GM19025 (cell line): Measurements from ENCODE around the gene ABHD6.

Experiments
- ATAC-seq: cut with Tn5 transposase; IDR thresholded peaks from one replicate; pipeline ENCODE4 v1.9.1; 2021; ENCODE audit warnings: mild to moderate bottlenecking, low read depth, moderate library complexity; ENCODE audit not compliant: unreplicated experiment

The ABHD6 gene

DNA sequence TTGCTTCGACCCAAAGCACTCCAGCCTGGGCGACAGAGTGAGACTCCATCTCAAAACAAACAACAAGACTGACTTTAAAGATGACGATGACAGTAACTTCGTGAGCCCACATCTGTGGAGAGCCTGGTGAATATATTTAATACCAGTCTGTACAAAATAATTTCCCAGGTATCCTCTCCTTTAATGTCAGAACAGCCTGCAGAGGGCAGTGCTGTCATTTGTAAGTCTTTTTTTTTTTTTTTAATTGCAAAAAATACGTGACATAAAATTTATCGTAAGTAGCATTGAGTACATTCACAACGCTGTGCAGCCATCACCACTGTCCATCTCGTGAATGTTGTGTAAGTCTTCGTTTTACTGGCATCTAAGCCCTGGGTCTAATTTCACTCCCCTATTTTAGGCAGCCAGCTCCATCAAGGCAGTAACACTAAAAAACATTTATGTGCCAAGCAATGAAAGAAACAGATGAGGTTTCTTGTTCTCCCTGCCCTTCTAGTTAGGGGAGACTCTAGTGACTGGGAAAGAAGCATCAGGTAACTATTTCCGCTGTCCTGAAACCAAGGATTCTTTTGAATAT lies 70.1 kb downstream of the ABHD6 start:
- no peak for ATAC-seq

DNA sequence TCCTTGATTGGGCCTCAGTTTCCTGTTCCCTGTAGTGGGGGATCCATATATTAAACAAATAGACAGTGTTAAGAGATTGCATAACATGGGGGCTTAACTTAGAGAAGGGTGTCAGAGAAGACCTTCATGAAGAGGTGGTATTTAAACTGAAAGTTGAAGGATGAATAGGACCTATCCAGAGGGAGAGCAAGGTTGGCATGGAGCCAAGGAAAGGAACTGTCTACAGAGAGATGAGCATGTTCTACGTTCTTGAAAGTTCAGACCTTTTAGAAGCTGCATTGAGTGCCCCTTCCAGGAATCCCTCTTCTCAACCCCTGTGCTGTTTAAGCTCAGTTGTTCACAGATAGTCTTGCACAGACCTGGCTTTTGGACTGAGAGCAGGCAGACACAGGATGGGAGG lies 71.1 kb downstream of the ABHD6 start:
- no peak for ATAC-seq

DNA sequence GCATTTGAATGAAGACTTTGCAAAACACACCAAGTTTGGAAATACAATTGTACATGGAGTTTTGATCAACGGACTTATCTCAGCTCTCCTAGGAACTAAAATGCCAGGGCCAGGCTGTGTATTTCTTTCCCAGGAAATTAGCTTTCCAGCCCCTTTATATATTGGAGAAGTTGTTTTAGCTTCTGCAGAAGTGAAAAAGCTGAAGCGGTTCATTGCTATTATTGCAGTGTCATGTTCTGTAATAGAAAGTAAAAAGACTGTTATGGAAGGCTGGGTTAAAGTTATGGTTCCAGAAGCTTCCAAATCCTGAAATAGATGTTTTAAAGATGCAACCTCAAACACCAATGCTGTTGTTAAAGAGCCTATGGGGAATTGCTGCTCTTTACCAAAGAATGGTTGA lies 80.2 kb downstream of the ABHD6 start:
- ATAC-seq, result no peak

DNA sequence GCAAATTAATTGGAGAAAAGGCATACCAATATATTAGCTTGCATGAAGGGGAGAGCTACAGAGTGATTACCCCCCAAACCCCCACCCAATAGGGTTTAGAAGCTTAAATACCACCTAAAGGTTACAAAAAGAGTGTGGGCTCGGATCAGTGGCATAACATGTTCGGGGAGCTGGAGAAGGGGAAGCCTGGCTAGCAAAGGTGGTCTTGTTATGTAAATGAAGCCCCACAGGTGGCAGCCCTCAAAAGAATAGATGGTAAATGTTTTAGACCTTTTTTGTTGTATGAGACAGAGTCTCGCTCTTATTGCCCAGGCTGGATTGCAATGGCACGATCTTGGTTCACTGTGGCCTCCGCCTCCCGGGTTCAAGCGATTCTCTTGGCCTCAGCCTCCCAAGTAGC lies 84.2 kb downstream of the ABHD6 start:
- no peak for ATAC-seq

DNA sequence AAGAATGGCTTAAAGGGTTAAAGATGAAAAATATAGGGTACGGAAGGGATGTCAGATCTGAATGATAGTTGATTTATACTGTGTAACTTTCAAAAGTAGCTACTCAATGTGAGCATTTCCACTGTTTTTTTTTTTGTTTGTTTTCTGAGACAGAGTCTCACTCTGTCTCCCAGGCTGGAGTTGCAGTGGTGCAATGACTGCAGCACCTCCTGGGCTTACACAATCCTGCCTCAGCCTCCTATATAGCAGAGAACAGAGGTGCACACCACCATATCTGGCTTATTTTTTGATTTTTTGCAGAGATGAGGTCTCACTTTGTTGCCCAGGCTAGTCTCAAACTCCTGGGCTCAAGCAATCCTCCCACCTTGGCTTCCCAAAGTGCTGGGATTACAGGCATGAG lies 85.2 kb downstream of the ABHD6 start:
- no peak for ATAC-seq

DNA sequence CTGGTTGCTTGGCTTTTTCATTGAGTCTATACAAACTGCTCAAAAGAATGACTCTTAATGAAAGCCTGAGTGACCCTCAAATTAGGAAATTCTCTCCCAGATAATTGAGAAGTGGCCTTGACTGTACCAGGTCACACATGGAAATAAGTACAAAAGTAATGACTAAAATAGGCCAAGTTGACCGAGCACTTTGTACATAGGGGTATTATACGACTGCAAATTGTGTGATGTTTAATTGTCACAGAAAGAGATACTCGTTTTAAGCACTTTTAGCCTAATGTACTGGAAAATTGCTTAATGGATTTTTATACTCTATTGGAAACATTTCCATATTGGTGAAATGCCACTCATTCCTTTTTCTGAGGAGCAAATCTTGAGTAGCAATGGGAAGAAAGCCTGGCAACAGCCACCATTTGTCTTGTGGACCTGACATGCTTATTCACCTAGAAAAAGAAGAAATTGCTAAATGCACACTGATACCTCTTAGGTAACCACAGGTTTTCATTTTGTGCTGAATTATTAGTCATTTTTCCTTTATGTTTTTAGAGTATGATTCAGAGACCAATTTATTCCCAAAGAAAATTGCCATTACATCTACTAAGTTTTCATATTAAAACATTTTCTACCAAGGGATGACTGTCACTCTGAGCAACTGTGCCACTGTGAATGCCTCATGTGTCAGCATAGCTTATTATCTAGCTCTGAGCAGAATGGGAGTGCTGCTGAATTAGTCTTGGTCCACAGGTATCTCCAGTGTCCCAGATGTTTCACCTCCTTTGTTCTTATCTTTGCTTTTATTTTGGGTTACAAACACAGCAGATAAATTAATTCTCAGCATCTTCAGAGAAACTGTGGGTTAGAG lies 86.2 kb downstream of the ABHD6 start:
- no peak for ATAC-seq

DNA sequence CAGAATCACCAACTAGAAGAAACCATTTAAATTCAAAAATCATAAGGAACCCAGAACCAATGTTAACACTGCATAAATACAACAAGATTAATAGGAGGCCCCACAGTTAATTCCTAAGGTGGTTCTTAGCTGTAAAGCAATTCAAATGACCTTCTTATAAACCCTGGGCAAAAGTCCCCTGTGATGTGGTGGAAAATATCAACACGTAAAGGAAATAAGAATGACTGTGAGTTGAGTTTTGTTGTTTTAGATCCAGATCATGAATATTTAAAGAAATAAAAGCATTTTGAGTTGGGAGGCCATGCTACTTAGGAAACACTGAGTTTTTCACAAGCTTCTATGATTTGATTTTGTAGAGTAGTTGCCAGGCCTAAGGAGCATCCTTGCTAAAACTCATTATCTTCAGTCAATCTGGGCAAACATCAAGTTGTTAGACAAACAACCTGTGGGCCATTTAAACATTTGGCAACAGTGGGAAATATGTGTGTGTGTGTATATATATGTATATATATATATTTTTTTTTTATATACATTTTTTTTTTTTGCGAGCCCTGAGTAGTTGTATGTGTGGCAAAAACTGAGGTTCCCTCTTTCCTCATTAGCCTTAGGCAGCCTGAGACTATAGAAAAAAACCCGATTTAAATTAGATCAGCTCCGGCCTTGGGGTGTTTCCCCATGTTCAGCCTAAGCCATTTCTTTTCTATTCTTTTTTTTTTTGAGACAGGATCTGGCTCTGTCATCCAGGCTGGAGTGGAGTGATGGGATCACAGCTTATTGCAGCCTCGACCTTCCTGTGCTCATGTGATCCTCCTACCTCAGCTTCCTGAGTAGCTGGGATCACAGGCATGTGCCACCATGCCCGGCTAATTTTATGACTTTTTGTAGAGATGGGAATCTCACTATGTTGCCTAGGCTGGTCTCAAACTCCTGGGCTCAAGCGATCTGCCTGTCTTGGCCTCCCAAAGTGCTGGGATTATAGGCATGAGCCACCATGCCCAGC lies 87.1 kb downstream of the ABHD6 start:
- ATAC-seq, result no peak

DNA sequence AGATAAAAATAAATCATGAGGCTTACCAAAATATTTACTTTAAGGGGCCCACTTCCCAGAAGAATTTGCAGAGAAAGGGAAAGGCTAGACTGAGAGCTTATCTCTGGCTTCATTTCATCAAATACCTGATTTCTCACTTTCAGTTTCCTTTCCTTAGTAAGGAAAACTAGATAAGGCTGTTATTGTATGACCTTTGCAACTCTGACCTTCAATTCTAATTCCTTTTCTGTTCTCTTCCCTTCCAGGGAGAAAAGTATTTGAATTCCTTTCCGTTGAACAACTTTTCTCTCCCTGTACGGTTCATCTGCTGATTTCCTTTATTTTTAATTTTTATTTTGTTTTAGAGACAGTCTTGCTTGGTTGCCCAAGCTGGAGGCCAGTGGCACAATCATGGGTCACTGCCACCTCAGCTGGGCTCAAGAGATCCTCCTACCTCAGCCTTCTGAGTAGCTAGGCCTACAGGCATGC lies 88.0 kb downstream of the ABHD6 start:
- ATAC-seq, result no peak

DNA sequence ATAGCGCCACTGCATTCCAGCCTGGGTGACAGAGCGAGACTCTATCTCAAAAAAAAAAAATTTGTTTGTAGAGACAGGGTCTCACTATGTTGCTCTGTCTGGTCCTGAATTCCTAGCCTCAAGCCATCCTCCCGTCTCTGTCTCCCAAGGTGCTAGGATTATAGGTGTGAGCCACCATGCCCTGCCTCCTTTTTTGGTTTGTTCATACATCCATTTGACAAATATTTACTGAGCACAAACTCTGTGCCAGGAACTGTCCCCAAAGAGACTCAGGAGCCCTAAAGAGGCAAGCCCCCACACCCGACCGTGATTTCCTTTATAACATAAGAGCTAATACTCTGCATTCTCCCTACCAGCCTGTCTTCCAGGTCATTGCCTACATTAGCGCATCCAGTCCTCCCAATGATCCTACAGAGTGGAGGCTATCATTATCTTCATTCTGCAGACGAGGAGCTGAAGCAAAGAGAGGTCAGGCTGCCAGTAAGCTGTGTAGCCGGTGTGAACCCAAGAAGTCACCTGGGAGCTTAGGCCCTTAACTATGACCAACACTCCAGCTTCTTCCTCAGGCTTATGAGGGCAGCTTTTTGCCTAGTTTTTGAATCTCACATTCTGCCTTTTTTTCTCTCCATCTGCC lies 88.8 kb downstream of the ABHD6 start:
- no peak for ATAC-seq

DNA sequence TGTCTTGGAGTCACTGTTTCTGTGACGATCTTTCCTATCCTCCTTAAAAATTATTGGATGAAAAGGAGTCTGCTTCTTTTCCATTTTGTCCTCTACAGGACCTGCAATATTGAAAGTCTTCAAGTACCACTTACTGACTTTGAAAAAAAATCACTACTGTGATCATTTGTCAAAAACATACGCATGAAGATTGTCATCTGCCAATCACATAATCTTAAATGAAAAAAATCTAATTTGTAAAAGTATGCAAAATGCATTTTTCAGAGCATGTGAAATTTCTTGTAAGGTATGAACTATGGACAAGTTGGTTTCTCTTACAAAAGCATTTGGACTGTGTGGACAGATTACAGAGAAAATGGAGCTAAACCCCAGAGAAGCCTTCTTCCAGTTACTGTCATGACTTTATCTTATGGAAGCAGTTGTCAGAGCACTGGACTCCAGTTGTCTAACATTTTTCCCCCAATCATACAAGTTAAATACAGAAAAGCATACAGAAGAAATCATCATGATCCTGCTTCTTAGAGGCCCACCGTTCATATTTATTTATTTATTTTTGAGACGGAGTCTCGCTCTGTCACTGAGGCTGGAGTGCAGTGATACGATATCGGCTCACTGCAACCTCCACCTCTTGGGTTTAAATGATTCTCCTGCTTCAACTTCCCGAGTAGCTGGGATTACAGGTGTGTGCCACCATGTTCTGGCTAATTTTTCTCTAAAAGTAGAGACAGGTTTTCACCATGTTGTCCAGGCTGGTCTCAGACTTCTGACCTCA lies 91.7 kb downstream of the ABHD6 start:
- no peak for ATAC-seq

DNA sequence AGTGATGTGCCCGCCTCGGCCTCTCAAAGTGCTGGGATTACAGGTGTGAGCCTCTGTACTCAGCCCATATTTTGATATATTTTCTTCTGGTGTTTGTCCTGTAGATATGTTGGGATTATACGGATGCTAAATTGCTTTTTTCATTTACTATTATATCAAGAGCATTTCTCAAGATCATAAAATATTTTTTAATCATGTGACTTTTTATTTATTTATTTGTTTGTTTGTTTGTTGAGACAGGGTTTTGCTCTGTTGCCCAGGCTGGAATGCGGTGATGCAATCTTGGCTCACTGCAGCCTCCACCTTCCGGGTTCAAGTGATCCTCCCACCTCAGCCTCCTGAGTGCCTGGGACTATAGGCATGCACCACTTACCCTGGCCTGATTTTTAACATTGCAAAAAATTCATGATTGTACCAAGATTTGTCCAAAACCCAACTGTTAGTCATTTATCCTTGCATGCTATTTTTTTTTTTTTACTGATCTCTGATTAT lies 92.4 kb downstream of the ABHD6 start:
- ATAC-seq, result no peak

DNA sequence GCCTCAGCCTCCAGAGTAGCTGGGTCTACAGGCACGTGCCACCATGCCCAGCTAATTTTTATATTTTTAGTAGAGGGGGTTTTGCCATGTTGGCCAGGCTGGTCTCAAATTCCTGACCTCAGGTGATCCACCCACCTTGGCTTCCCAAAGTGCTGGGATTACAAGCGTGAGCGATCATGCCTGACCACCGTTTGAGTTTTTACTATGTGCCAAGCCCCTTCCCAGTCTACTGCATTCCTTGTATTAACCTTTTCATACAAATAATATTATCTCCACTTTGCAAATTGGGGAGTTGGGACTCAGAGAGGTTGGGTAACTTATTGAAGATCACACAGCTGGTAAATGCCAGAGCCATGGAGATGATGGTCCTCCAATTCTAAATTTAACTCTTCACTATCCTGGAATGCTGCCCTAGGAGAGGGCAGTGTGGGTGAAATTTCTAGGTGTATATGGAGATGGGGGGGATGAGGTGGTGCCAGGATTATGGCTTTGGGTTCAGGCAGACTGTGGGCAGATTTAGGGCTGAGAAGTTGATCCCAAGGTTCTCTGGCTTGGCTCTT lies 94.1 kb downstream of the ABHD6 start:
- no peak for ATAC-seq

DNA sequence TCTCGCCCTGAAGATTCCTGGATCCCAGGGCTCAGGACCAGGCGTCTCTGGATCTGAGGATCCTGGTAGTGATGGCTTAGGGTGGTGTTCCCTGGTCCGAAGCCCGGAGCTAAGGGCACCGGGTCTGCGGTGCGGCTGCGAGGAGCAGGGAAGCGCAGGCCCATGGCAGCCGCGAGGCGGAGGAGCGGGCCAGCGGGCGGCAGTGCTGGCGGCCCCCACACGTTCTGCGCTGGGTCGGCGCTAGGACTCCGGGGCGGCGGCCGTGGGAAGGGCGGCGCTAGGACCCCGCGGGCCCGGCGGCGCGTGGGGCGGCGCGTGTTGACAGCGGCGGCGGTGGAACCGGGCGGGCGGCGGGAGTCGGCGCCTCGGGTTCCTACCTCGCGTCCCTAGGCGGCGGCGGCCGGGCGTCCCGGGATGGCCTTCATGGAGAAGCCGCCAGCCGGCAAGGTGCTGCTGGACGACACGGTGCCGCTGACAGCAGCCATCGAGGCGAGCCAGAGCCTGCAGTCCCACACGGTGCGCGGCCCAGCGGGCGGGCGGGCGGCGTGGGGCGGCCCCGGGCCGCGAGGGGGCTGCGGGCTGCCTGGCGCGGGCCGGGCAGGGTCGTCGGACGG lies 95.1 kb downstream of the ABHD6 start, which contains the start of gene PXK:
Gene PXK (plus strand): TSS at position 318 of the 614 bp plus-strand sequence. CDS start 97 bp downstream, at position 415.
- ATAC-seq, result peak; percentile 96

DNA sequence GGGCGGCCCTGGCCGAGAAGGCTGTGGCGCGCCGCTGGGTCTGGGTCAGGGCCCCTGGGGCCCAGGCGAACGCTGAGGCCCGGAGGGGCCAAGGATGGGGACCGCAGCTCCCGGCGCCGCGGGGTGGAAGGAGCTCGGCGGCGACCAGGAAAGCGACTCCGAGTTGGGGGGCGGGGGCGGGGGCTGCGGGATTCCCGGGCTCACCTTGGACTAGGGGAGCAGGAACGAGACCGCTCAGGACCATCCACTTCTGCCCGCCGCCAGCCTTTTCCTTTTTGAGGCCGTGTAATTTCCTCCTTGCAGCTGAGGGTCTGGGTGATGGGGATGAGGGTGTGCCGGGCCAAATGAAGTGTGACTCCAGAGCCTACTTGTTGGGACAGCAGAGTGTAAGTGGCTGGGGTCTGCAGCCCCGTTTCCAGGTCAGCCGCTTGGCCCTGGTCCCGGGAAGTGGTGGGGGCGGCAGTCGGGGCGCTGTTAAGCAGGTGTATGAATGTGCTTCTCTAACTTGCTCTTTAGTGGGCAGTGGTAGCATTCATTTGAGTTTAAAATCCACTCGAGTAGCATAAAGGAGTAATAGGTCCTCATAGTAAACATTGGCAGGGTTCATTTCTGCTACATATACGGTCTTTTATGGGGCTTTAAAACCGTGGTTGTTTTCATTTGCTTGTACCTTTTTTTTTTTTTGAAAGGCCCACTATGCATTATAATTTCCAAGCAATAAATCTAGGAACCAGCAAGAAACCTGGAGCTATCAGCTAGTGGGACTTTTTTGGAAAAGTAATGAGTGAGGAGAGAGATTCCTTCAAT lies 95.8 kb downstream of the ABHD6 start:
- ATAC-seq, result no peak

DNA sequence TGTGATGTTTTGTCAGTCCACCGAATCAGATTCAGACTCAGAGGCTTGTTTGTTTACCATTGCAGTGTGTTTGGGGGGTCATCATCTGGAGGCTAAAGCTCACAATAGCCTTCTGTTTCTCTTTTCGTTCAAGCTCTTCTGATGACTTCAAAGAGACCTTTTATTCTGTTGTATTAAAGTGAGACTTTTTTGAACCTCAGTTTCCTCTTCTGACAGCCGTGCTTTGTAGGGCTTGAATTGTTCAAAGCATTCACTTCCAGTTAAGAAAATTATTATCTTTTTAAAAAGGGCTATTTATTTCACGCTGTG lies 96.4 kb downstream of the ABHD6 start:
- no peak for ATAC-seq

DNA sequence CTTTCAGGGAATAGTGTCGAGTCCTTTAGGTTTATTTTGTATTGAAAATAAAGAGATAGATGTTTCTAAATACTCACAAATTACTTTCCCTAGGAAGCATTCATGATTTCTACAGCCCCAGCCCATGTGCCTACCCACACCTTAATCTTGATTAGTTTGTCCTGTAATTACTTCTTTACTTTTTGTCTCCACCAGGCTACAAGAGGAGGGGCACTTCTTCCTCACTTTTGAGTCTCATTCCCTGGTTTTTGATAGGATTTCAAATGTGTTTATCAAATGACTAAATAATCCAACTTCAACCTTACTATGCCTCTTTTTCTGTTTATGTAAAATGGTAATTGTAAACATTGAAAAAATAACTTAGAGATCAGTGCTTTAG lies 96.9 kb downstream of the ABHD6 start:
- ATAC-seq, result no peak

DNA sequence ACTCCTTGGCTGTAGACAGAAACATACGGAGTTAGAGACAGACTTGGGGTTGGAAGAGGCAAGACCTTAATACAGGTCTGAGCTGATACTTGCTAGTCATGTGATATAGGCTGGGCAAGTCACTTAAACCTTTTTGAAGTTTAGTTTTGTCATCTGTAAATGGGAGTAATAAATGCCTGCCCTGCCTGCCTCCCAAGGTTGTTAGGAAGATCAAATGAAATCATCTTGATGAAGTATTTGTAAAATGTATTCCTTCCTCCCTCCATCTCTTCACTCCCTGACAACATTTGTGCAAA lies 98.0 kb downstream of the ABHD6 start:
- no peak for ATAC-seq

DNA sequence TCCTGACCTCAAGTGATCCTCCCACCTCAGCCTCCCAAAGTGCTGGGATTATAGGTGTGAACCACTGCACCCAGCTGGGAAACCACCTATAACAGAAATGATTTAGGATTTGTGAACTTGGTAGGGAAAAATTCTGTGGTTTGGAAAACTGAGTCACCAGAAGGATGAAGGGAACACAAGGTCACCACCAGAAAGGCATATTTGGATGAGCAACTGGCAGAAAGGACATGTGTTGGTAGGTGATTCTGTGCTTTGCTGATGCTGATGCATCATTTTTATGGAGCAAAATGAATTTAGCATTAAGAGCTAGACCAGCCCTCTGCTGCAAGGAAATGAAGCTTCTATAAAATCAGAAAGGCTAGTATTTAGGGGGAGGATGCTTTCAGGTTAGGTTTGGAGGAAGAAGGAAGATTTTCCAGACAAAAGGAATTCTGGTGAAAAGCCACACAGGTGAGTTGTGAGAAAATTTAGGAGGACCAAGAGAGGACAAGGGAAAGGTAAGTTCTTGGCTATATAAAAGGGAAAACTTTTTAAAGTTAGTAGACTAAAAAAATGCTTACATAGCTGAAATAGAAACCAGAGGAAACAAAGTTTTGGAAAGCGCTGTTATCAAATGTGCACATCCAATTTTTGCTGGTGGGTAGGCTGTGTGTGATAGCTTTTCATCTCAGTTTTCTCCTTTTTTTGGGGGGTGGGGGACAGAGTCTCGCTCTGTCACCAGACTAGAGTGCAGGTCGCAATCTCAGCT lies 98.7 kb downstream of the ABHD6 start:
- no peak for ATAC-seq
